GM21723 (cell line): ENCODE data around the gene ZBTB46.
"Not testable (repeated sequence)": the region's sequence is repeated elsewhere in the genome, so short reads cannot be mapped to it uniquely, and the experiment has no call there.

ENCODE experiments used
- ATAC-seq: cut with Tn5 transposase; IDR thresholded peaks from one replicate; pipeline ENCODE4 v1.9.1; 2021; ENCODE audit warnings: mild to moderate bottlenecking, moderate library complexity; ENCODE audit not compliant: unreplicated experiment

The ZBTB46 gene

DNA sequence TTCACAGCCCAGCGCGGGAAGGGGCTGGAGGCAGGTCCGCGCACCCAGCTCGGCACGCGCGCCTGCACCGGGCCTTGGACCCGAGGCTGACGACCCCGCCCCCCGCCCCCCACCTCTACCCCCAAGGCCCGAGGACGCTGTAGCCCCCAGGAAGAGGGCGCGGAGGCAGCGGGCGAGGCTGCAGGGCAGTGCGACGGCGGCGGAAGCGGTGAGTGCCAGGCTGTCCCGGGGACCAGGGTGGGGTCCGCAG is 93.4 kb downstream of the ZBTB46 start:
- ATAC-seq, result no peak

DNA sequence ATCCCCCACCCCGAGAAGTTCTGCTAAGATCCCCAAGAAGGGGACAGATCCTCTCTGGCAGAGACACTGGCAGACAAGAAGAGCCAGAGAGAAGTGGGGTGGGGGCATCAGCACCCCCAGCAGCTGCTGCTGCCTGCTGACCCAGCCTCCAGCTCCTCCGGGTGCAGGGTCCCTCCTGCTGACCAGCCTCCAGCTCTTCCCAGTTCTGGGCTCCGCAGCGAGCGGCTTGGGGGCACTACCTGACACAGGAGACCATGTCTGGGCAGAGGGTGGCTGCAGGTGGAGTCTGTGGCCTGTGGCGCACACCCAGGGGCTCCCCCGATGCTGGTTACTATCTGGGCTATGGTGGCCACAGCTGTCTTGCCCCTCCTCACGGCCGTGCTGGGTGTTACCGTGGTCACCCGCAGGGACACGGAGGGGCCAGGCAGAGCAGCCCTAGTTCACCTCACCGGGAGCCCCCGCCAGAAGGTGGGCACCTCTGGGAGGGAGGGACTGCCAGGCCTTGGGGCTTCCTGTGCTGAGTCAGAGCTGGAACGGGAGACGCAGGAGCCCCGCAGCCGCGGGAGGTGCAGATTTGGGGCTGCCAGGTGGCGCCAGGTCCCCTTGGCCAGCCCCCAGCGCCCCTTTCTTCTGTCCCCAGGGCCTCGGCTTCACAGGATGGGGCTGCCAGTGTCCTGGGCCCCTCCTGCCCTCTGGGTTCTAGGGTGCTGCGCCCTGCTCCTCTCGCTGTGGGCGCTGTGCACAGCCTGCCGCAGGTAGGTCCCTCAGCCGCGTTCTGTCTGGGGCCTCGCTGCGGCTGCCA is 94.0 kb downstream of the ZBTB46 start:
- no peak for ATAC-seq

DNA sequence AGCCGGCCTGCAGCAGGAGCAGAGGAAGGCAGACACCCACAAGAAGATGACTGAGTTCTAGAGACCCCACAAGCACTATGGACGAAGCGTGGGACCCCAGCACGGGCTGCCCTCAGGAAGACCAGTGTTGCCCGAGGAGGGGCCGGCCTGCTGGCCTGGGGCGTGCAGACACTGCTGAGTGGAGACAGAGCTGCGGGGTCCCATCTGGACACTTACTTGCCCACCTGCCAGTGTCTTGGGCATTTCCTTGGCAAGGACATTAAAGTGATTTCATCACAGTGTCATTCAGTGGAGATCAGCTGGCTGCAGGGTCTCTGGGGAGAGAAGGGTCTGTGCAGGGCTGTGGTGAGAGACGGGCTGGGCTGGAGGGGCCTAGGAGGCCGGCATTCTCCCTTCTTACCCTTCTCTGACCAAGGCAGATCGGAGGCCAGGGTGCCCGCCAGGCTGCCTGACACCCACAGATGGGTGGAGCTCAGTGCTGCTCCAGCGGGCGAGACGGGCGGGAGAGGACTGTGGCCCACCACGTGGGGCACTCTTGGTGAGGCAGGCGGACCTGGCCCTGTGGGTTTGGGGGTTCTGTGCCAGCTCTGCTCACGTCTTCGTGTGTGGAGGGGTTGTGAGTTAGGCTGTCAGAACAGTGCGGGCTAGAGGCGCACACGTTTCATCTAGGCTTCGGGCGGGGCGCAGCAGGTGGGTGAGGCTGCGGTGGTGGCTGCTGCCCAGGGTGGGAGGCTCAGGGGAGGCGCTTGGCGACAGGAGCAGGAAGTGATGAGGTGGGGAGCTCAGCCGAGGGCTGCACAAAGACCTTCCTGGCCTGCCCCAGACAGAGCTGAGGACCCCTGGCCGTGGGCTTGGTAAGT is 95.0 kb downstream of the ZBTB46 start, which contains the start of gene LIME1:
LIME1 (plus strand) TSS at position 806 of the 860 bp plus-strand sequence. CDS start 886 bp downstream, outside the sequence.
- peak; percentile 28 for ATAC-seq

DNA sequence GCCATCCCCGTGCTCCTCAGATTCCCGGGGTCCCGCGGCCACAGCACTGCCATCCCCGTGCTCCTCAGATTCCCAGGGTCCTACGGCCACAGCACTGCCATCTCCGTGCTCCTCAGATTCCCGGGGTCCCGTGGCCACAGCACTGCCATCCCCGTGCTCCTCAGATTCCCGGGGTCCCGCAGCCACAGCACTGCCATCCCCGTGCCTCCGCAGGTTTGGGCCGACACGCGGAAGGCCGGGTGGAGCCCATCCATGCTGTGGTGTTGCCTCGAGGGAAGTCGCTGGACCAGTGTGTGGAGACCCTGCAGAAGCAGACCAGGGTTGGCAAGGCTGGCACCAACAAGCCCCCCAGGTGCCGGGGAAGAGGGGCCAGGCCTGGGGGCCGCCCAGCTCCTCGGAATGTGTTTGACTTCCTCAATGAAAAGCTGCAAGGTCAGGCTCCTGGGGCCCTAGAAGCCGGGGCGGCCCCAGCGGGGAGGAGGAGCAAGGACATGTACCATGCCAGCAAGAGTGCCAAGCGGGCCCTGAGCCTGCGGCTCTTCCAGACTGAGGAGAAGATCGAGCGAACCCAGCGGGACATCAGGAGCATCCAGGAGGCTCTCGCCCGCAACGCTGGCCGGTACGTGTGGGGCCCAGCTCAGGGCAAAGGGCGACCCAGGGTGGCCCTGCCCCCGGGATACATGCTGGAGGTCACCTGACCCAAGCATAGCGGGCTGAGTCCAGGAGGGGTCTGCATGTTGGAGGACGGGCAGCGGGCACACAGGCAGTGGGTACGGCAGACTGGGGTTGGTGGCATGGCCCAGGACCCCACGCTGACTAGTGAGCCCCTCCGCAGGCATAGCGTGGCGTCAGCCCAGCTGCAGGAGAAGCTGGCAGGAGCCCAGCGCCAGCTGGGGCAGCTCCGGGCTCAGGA is 95.9 kb downstream of the ZBTB46 start:
- no peak for ATAC-seq

DNA sequence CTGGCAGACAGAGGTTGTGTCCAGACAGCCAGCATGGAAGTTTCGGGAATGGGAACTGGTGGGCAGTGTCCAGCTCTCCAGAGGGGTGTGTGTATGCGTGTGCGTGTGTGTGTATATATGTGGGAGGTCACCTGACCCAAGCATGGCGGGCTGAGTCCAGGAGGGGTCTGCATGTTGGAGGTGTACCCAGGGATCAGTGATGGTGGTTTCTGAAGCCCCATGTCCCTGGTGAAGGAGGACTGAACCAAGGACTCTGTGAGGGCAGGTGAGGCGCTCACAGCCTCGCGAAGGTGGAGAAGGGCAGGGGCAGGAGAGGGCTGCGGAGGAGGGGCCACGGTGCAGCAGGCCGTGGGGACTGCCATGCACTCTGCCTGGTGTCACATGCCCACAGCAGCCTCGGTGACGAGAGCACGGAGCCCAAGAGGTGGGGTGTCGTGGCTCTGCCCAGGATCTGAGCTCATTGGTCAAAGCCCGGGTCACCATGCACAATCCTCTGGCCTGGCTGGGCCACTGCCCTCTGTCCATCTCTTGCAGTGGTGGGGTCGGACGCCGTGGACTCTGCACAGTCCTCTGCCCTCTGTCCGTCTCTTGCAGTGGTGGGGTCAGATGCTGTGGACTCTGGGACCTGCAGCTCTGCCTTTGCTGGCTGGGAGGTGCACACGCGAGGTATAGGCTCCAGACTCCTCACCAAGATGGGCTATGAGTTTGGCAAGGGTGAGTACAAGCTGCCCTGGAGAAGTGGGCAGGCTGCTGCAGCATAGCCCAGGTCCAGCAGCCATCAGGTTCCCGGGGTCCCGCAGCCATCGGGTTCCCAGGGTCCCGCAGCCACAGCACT is 96.7 kb downstream of the ZBTB46 start:
- ATAC-seq, result no peak

DNA sequence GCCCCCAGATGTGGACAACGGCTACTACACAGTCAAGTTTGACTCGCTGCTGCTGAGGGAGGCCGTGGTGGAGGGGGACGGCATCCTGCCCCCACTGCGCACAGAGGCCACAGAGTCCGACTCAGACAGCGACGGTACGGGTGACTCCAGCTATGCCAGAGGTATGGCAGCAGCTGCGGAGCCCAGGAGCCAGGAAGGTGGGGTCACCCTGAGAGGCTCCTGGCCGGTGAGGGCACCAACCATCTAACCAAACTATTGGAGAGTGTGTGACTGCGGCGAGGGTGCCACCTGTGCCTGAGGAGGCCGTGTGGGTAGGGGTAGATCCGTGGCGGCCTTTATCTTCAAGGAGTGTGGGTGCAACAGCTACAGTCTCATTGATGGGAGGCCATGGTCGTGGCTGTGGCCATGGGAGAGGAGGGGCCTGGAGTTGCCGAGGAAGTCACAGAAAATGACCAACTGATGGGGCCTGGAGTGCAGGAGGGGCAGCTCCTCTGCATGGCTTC is 97.4 kb downstream of the ZBTB46 start:
- ATAC-seq, result no peak

DNA sequence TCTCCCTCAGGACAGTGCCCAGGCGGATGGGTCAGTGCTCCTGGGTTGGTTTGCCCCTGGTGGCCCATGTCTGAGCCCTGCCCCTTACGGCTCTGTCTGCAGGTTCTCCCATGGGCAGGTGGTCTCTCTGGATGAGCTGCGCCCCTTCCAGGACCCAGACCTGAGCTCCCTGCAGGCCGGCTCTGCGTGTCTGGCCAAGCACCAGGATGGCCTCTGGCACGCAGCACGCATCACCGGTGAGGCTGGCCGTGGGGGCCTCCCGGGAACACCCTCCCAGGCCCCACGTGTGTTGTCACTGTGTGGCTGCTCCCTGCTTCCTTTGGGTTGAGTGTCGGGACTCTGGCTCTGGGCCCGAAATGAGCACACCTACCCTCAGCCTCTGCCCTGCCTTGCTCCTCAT is 97.9 kb downstream of the ZBTB46 start:
- no peak for ATAC-seq

DNA sequence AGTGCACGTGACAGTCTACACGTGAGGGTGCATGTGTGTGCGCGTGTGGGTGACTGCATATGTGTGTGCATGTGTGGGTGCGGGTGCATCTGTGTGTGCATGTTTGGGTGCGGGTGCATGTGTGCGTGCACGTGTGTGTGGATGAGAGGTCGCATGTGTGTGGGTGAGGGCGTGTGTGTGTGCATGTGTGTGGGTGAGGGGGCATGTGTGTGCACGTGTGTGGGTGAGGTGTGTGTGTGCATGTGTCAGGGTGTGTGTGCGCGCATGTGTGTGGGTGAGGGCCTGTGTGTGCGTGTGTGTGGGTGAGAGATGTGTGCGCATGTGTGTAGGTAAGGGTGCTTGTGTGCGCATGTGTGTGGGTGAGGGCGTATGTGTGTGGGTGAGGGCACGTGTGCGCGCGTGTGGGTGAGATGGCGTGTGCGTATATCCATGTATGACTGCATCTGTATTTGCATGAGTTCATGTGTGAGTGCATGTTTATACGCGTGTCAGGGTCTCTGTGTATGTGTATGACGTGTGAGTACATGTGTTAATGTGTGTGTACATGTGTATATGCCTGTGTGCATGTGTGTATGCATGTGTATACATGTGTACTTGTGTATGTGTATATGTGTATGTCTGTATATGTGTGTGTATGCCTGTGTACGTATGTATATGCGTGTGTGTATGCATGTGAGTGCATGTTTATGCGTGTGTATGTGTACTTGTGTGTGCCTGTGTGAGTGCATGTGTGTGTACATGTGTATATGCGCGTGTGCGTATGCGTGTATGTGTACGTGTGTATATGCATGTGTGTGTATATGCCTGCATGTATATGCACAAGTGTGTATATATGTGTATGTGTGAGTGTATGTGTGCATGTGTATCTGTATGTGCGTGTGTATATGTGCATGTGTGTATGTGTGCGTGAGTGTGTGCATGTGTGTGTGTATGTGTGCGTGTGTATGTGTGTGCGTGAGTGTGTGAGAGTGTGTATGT is 98.7 kb downstream of the ZBTB46 start:
- no peak for ATAC-seq

DNA sequence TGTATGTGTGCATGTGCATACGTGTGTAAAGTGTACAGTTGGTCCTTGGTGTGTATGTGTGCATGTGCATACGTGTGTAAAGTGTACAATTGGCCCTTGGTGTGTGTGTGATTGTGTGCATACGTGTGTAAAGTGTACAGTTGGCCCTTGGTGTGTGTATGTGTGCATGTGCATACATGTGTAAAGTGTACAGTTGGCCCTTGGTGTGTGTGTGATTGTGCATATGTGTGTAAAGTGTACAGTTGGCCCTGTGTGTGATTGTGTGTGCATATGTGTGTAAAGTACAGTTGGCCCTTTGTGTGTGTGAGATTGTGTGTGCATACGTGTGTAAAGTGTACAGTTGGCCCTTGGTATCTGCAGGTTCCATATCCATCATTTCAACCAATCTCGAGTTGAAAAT is 99.7 kb downstream of the ZBTB46 start:
- no peak for ATAC-seq

DNA sequence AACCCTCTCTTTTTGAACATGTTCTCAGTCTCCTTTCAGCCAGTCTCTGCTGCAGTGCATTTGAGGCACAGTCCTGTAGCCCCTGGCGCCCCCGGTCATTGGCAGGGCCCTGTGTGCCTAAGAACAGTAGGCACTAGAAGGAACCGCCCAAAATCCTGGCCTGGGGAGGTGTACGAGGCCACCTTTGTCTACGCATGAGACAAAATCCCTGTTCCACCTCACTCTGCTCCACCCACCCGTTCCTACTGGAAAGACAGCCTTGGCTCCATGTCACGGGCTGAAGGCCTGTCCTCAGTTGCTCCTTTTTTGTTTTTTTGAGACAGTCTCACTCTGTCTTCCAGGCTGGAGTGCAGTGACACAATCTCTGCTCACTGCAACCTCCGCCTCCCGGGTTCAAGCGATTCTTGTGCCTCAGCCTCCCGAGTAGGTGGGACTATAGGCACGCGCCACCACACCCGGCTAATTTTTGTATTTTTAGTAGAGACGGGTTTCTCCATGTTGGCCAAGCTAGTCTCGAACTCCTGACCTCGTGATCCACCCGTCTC is 100.8 kb downstream of the ZBTB46 start:
- not testable (repeated sequence) for ATAC-seq

DNA sequence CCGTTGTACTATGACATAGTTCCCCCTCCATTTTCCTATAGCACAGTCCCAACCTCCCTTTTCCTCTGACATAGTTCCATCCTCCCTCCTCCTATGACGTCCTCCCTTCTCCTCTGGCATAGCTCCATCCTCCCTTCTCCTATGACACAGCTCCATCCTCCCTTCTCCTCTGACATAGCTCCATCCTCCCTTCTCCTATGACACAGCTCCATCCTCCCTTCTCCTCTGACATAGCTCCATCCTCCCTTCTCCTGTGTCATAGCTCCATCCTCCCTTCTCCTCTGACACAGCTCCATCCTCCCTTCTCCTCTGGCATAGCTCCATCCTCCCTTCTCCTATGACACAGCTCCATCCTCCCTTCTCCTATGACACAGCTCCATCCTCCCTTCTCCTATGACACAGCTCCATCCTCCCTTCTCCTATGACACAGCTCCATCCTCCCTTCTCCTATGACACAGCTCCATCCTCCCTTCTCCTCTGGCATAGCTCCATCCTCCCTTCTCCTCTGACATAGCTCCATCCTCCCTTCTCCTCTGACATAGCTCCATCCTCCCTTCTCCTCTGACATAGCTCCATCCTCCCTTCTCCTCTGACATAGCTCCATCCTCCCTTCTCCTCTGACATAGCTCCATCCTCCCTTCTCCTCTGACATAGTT is 108.0 kb downstream of the ZBTB46 start:
- ATAC-seq, result not testable (repeated sequence)

DNA sequence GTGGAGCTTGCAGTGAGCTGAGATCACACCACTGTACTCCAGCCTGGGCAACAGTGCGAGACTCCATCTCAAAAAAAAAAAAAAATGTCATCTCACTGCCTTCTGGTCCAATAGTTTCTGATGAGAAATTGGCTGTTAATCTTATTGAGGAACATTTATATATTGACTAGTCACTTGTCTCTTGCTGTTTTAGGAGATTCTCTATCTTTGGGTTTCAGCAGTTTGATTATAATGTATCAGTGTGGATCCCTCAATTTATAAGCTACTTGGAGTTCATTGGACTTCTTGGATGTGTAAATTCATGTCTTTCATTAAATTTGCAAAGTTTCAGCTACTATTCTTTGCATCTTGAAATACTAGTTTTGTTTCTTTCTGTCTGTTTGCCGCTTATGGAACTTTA is 112.1 kb downstream of the ZBTB46 start:
- no peak for ATAC-seq

DNA sequence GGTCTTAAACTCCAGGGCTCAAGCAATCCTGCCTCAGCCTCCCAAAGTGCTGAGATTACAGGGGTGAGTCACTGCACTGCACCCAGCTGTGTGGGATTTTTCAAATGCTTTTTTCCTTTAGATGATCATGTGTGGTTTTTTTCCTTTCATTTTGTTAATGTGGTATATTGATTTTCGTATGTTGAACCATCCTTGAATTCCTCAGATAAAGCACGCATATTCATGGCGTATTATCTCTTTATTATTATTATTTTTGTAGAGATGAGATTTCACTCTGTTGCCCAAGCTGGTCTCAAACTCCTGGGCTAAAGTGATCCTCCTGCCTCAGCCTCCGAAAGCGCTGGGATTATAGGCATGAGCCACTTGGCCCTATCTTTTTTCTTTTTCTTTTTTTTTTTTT is 116.2 kb downstream of the ZBTB46 start:
- no peak for ATAC-seq

DNA sequence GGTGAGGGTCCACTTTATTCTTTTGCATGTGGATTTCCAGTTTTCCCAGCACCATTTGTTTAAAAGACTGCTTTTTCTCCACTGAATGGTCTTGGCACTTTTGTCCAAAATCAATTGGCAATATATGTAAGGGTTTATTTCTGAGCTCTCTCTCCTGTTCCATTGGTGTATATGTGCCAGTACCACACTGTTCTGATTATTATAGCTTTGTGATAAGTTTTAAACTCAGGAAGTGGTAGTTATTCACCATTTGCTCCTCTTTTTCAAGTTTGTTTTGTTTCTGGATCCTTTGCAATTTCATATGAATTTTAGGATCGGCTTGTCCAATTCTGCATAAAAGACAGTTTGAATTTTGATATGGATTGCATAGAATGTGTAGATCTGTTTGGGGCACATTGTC is 118.9 kb downstream of the ZBTB46 start:
- no peak for ATAC-seq

DNA sequence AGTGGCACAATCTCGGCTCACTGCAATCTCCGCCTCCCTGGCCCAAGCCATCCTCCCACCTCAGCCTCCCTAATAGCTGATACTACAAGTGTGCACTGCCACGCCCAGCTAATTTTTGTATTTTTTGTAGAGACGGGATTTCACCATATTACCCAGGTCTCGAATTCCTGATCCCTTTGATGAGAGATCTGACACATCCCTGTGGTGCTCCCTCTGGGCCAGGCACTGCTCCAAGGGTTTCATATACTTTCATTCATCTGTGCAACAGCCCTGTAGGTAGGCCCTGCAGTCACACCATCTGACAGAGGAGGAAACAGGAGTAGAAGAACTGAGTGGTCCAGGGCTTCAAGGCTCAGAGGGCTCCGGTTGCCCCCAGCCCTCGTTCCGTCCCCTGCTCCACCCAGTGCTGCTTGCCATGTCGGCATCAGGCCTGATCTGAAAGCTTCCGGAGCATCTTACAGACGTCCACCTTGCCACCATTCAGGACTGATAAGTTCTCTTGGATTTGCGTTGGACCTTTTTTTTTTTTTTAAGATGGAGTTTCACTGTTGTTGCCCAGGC is 119.9 kb downstream of the ZBTB46 start:
- no peak for ATAC-seq

DNA sequence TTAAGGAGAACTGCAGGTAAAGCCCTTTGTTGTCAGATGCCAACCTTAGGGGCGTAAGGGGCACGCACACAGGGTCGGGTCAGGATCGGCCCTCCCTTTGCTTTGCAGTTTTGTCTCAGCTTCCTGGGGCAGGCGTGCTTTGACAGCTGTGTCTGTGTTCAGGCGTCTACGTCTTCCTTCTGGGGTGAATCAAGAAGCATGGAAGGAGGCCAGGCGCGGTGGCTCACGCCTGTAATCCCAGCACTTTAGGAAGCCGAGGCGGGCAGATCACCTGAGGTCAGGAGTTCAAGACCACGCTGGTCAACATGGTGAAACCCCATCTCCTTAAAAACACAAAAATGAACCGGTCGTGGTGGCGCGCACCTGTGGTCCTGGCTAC is 121.9 kb downstream of the ZBTB46 start:
- ATAC-seq, result no peak

DNA sequence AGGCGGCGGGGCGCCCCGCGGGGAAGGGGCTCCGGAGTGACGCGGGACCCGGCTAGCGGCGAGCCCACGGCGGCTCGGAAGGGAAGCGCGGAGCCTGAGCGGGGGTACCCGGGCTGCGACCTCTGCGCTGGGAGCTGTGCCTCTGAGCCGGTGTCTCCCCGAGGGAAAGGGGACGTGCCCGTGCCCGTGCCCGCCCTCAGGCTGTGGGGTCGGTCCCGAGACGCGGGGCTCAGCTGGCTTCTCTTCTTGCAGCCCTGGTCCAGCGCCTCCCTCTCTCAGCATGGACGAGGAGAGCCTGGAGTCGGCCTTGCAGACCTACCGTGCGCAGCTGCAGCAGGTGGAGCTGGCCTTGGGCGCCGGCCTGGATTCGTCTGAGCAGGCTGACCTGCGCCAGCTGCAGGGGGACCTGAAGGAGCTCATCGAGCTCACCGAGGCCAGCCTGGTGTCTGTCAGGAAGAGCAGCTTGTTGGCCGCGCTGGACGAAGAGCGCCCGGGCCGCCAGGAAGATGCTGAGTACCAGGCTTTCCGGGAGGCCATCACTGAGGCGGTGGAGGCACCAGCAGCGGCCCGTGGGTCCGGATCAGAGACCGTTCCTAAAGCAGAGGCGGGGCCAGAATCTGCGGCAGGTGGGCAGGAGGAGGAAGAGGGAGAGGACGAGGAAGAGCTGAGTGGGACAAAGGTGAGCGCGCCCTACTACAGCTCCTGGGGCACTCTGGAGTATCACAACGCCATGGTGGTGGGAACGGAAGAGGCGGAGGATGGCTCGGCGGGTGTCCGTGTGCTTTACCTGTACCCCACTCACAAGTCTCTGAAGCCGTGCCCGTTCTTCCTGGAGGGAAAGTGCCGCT is 122.5 kb downstream of the ZBTB46 start:
- peak; percentile 19 for ATAC-seq
